IMR-90 (cell line): ENCODE data around the gene TCEAL1. TPM values are rescaled to one million over a fixed set of nuclear protein-coding genes. Genes with fewer than 3 reads are reported as not detected.

ENCODE experiments used
- ATAC-seq: fragments of 200-7000 bp; cut with Tn5 transposase; 2 replicates; pipeline ENCODE4 v1.9.1; 2020; ENCODE audit warnings: low read depth, mild to moderate bottlenecking, moderate library complexity
- Bru-seq: library from RNA; stranded (reverse); fragments of 400-500 nt; gene quantifications from one replicate; lab custom pipeline; 2021; lab: Mats Ljungman, UMichigan
- BruChase-seq, 2 experiments: library from RNA; stranded (reverse); fragments of 400-500 nt; gene quantifications; one replicate each; lab custom pipeline; 2021; lab: Mats Ljungman, UMichigan
- BruUV-seq: library from RNA; stranded (reverse); fragments of 400-500 nt; replicated peaks from 2 replicates; lab custom pipeline; 2021; lab: Mats Ljungman, UMichigan
- CTCF ChIA-PET: fragments of 300-600 bp; formaldehyde crosslinking; extraction: SDS; loops from one replicate; lab custom pipeline; 2021; ENCODE audit warnings: antibody characterized with exemption; lab: Yijun Ruan, JAX
- POLR2A ChIA-PET: fragments of 300-600 bp; sonication (Branson Sonifier 250); formaldehyde crosslinking; loops from one replicate; lab custom pipeline; 2022; ENCODE audit warnings: antibody characterized with exemption; ENCODE audit not compliant: unreplicated experiment; lab: Charles Lee
- DNase-seq: peaks from one replicate; pipeline ENCODE4 v3.0.0; 2013
- H2AFZ ChIP-seq: replicated peaks from 2 replicates; pipeline ENCODE3; 2013; ENCODE audit warnings: low read length, mild to moderate bottlenecking; ENCODE audit not compliant: poor library complexity
- H2AK5ac ChIP-seq: 2 replicates; pipeline ENCODE4 v1.6.1; 2013; ENCODE audit warnings: low read depth, low read length, inconsistent platforms
- H2AK9ac ChIP-seq: replicated peaks from 2 replicates; pipeline ENCODE3; 2013; ENCODE audit warnings: mild to moderate bottlenecking, low read depth, low read length, moderate library complexity; ENCODE audit not compliant: poor library complexity
- H2BK120ac ChIP-seq: 2 replicates; pipeline ENCODE4 v1.6.1; 2013; ENCODE audit warnings: low read depth, low read length, inconsistent platforms
- H2BK15ac ChIP-seq: 3 replicates; pipeline ENCODE4 v1.6.1; 2013; ENCODE audit warnings: low read depth, low read length, inconsistent platforms
- H2BK20ac ChIP-seq: 2 replicates; pipeline ENCODE4 v1.6.1; 2013; ENCODE audit warnings: low read depth, mild to moderate bottlenecking, inconsistent platforms, low read length, moderate library complexity
- H2BK5ac ChIP-seq: 2 replicates; pipeline ENCODE4 v1.6.1; 2013; ENCODE audit warnings: mild to moderate bottlenecking, low read depth, low read length, inconsistent platforms; ENCODE audit not compliant: poor library complexity, severe bottlenecking
- H3K14ac ChIP-seq: replicated peaks from 2 replicates; pipeline ENCODE4 v1.6.1; 2013; ENCODE audit warnings: low read depth, low read length, inconsistent platforms
- H3K18ac ChIP-seq: 2 replicates; pipeline ENCODE4 v1.6.1; 2013; ENCODE audit warnings: low read depth, low read length, control low read depth
- H3K23ac ChIP-seq: 2 replicates; pipeline ENCODE4 v1.6.1; 2013; ENCODE audit warnings: low read depth, low read length, inconsistent platforms
- H3K27ac ChIP-seq: 2 replicates; pipeline ENCODE4 v1.5.1; 2013; ENCODE audit warnings: mild to moderate bottlenecking, control low read depth, low read length; ENCODE audit not compliant: insufficient read depth
- H3K27me3 ChIP-seq: 2 replicates; pipeline ENCODE4 v1.6.1; 2013; ENCODE audit warnings: low read length; ENCODE audit not compliant: control insufficient read depth, insufficient read depth
- H3K36me3 ChIP-seq: 2 replicates; pipeline ENCODE4 v1.6.1; 2013; ENCODE audit warnings: low read length, mixed read lengths; ENCODE audit not compliant: control insufficient read depth, insufficient read depth
- H3K4ac ChIP-seq: 2 replicates; pipeline ENCODE4 v1.6.1; 2013; ENCODE audit warnings: low read depth, low read length, inconsistent platforms
- H3K4me1 ChIP-seq: 2 replicates; pipeline ENCODE4 v1.6.1; 2013; ENCODE audit warnings: low read length, mixed read lengths; ENCODE audit not compliant: control insufficient read depth, insufficient read depth
- H3K4me2 ChIP-seq: 2 replicates; pipeline ENCODE4 v1.6.1; 2013; ENCODE audit warnings: low read depth, mild to moderate bottlenecking, control low read depth, low read length, moderate library complexity
- H3K4me3 ChIP-seq: 2 replicates; pipeline ENCODE4 v1.5.1; 2013; ENCODE audit warnings: low read depth, mild to moderate bottlenecking, control low read depth, low read length, moderate library complexity; ENCODE audit not compliant: insufficient read depth
- H3K56ac ChIP-seq: 2 replicates; pipeline ENCODE4 v1.6.1; 2013; ENCODE audit warnings: low read length, inconsistent platforms; ENCODE audit not compliant: insufficient read depth; ENCODE audit errors: extremely low read depth
- H3K79me1 ChIP-seq, 2 experiments: 2 replicates each; pipeline ENCODE4 v1.6.1; 2013; ENCODE audit warnings: low read length in 2 of 2, inconsistent platforms in 1 of 2, low read depth in 1 of 2
- H3K9ac ChIP-seq: 2 replicates; pipeline ENCODE4 v1.6.1; 2013; ENCODE audit warnings: low read depth, low read length, control low read depth
- H3K9me1 ChIP-seq: 2 replicates; pipeline ENCODE4 v1.6.1; 2013; ENCODE audit warnings: low read length, inconsistent platforms; ENCODE audit not compliant: insufficient read depth
- H3K9me3 ChIP-seq: 2 replicates; pipeline ENCODE4 v1.6.1; 2013; ENCODE audit warnings: low read length; ENCODE audit not compliant: control insufficient read depth, insufficient read depth
- H4K20me1 ChIP-seq: 2 replicates; pipeline ENCODE4 v1.6.1; 2013; ENCODE audit warnings: low read length, inconsistent platforms; ENCODE audit not compliant: insufficient read depth
- H4K5ac ChIP-seq: 2 replicates; pipeline ENCODE4 v1.6.1; 2013; ENCODE audit warnings: mild to moderate bottlenecking, low read depth, low read length, control low read depth
- H4K8ac ChIP-seq, 2 experiments: 2 replicates each; pipeline ENCODE4 v1.6.1; 2013; ENCODE audit warnings: low read depth in 2 of 2, low read length in 2 of 2, control low read depth in 1 of 2, inconsistent platforms in 1 of 2
- H4K91ac ChIP-seq: 2 replicates; pipeline ENCODE4 v1.6.1; 2013; ENCODE audit warnings: low read depth, low read length, inconsistent platforms; ENCODE audit not compliant: insufficient read depth
- BHLHE40 ChIP-seq: fragments of 150-350 bp; IDR thresholded peaks from 2 replicates; pipeline ENCODE4 v1.6.1; 2016; ENCODE audit warnings: mild to moderate bottlenecking, low read depth, low read length
- MAFK ChIP-seq: IDR thresholded peaks from 2 replicates; pipeline ENCODE4 v1.6.1; 2012; ENCODE audit warnings: low read depth, low read length, improper control_type of control experiment
- USF2 ChIP-seq: fragments of 150-350 bp; IDR thresholded peaks from 2 replicates; pipeline ENCODE4 v1.6.1; 2017; ENCODE audit warnings: mild to moderate bottlenecking, antibody characterized with exemption, low read length, low read depth
- WGBS, 2 experiments: methylation state at CpG; one replicate each; pipeline versions ENCODE4 v1.1.5 to v1.1.7; 2013; ENCODE audit warnings: missing lambda C conversion rate in 2 of 2; ENCODE audit not compliant: insufficient read length in 1 of 2; ENCODE audit errors: extremely low coverage in 2 of 2; 5-methylcytosine and 5-hydroxymethylcytosine counted together
- dilution Hi-C: fragments of 300-500 bp; cut with HindIII; formaldehyde crosslinking; loops from one replicate; pipeline ENCODE4 v1.14.3; 2018; ENCODE audit warnings: low sequenced_read_pairs; ENCODE audit not compliant: unreplicated experiment
- in situ Hi-C: fragments of 300-500 bp; cut with MboI; formaldehyde crosslinking; loops from 3 replicates; pipeline ENCODE4 v1.14.3; 2019; ENCODE audit warnings: low sequenced_read_pairs, inconsistent platforms, mixed read lengths
- intact Hi-C: fragments of 100-400 bp; cut with micrococcal nuclease; formaldehyde crosslinking; loops from 2 replicates; pipeline ENCODE4 v1.10.0; 2022
- long read RNA-seq: library from polyadenylated mRNA; unstranded; transcript quantifications from one replicate; pipeline ENCODE4 v2.0.0, GENCODE V29; 2021; ENCODE audit not compliant: unreplicated experiment
- polyA plus RNA-seq, 3 experiments: library from polyadenylated mRNA; depleted of rRNA; stranded (reverse); fragments of >200 nt; gene quantifications; 2 replicates each; pipeline ENCODE4 v1.2.3, GENCODE V29; 2012; ENCODE audit warnings: low replicate concordance in 1 of 3
- total RNA-seq: library from RNA; depleted of rRNA; stranded (reverse); fragments of >200 nt; gene quantifications from 2 replicates; pipeline ENCODE4 v1.2.3, GENCODE V29; 2012; rRNA removed
- TF ChIP-seq, protein P1 (sequence below): fragments of 150-350 bp; IDR thresholded peaks from 2 replicates; pipeline ENCODE4 v1.6.1; 2016; ENCODE audit warnings: low read depth, mild to moderate bottlenecking, low read length, moderate library complexity, borderline replicate concordance

The TCEAL1 gene, protein sequence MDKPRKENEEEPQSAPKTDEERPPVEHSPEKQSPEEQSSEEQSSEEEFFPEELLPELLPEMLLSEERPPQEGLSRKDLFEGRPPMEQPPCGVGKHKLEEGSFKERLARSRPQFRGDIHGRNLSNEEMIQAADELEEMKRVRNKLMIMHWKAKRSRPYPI
- total RNA-seq (9.1 and 15.0 TPM in 2 replicates), polyA plus RNA-seq (2012; rRNA removed) (18.8 and 21.8 TPM in 2 replicates), Bru-seq, nascent RNA (percentile 48 among the genes with signal in this experiment), BruChase-seq, experiment 1, labeled RNA remaining after a 6-hour chase (percentile 67 among the genes with signal in this experiment), BruChase-seq, experiment 2, labeled RNA remaining after a 2-hour chase (percentile 60 among the genes with signal in this experiment)
- 8.8 and 11.6 TPM in 2 replicates for polyA plus RNA-seq (2012; cell fraction: cytosol; rRNA removed)
- polyA plus RNA-seq (2012; cell fraction: nucleus; rRNA removed; ENCODE audit: low replicate concordance), result 7.4 and 22.6 TPM in 2 replicates
- long read RNA-seq, partial matches to known transcripts, result 2 of 9 reads
- long read RNA-seq, other reads (novel, unspliced or antisense), result 4 of 9 reads

DNA sequence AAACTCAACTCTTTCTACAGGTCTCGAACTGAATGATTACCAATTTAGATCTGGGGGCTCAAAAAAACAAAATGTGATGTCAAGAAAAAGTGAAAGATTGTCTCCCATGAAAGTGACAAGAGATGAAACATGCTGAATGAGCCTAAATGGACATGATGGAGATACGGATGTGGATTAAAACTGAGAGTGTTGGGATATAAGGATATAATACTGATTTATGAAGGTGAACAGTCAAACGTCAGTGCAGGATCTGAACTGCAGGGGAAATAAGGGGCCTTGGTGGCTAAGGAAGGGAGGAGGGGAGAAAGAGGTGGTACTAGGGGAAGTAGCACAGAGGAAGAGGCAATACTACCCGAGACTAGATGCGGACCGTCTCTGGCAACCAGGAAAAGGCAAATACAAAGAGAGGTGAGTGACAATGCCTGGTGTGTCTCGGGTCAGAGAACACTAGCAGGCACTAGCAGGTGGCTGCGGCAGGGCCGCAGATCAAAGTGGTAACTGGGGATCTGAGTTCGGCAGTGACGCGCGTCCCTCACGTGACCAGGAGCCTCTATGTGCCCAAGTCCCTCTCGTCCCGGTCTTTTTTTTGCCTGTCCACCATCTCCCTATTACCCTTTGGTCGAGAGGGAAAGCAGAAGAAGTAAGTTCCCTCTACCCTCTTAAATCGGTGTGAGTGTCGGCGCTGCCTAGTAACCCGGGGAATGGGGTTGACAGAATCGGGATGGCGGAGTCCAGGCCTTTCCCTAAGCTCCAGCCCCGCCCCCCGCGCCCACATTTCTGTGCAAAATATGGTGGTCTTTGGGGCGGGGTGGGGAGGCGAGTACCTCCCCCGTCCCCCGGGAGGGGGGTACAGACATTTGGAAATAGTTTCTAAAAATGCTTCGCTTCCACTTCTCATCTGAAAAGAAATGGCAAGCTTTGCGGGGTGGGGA lies at the start of gene TCEAL1:
TSS of gene TCEAL1 (plus strand) at position 590 of the 932 bp plus-strand sequence. CDS start 942 bp downstream, outside the sequence.
- 21% methylated on average over 10 of the region's 32 CpGs; no CpG with 5 or more reads in 1 of the 2 experiments for WGBS, 2 experiments
- ChIA-PET CTCF (interaction anchor here (1.3 to 1.5 kb wide), 2 partner anchors 19 to 31 kb away, joined by 3 to 6 read pairs; no protein-coding TSS in a partner anchor), POLR2A (interaction anchor here (0.8 kb wide), 1 partner anchor 123 kb away, joined by 9 read pairs; no protein-coding TSS in a partner anchor)
- Histone ChIP-seq H2AK9ac (peak within 1 kb of the TSS; percentile 85), H3K14ac (peak within 1 kb of the TSS; percentile 86), H3K27me3 (no peaks in the 10 kb centered on the region), H2AK5ac (peak within 1 kb of the TSS; percentile 86), H4K91ac (peak within 1 kb of the TSS; percentile 86), H2BK5ac (peak within 1 kb of the TSS; percentile 92), H3K23ac (peak within 1 kb of the TSS; percentile 91), H3K9ac (peak within 1 kb of the TSS; percentile 89), H3K4ac (peak within 1 kb of the TSS; percentile 89), H3K79me1 (peaks cover 0 to 9% of the 10 kb centered on the region in 2 experiments; a peak in 1 of 4 replicates), H2BK20ac (no peak within 1 kb of the TSS), H3K36me3 (no peaks in the 10 kb centered on the region), H3K4me2 (peak within 1 kb of the TSS; percentile 84), H4K8ac (peak within 1 kb of the TSS; percentile 86 to 91), H2BK120ac (peak within 1 kb of the TSS; percentile 68), H3K56ac (peak within 1 kb of the TSS; percentile 84), H3K4me3 (peak within 1 kb of the TSS; percentile 81), H3K27ac (peak within 1 kb of the TSS; percentile 98), H2AFZ (peak within 1 kb of the TSS; percentile 92), H3K18ac (peak within 1 kb of the TSS; percentile 88), H2BK15ac (no peak within 1 kb of the TSS; the same call in 2 of the 3 replicates), H3K4me1 (no peaks in the 10 kb centered on the region), H4K5ac (peak within 1 kb of the TSS; percentile 79), H3K9me1 (peaks cover 3% of the 10 kb centered on the region; the same call in 1 of the 2 replicates), H4K20me1 (no peaks in the 10 kb centered on the region), H3K9me3 (no peaks in the 10 kb centered on the region)
- peak; percentile 27 for DNase-seq
- ATAC-seq, result peak; percentile 23
- TF ChIP-seq, protein P1, sequence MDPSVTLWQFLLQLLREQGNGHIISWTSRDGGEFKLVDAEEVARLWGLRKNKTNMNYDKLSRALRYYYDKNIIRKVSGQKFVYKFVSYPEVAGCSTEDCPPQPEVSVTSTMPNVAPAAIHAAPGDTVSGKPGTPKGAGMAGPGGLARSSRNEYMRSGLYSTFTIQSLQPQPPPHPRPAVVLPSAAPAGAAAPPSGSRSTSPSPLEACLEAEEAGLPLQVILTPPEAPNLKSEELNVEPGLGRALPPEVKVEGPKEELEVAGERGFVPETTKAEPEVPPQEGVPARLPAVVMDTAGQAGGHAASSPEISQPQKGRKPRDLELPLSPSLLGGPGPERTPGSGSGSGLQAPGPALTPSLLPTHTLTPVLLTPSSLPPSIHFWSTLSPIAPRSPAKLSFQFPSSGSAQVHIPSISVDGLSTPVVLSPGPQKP, result no peak
- TF ChIP-seq BHLHE40 (peak; percentile 73), MAFK (no peak), USF2 (peak; percentile 92)
- intact Hi-C loops, result loop anchor here (5.0 kb wide), 1 partner anchor 49 kb away; no protein-coding TSS in a partner anchor
- in situ Hi-C loops, result no loop called here
- no TSS peak for BruUV-seq
- dilution Hi-C loops, result no loop called here
